HCT116 (cell line): ENCODE measurements around the gene SHISAL1. TPM values are rescaled to one million over a fixed set of nuclear protein-coding genes. Genes with fewer than 3 reads are reported as not detected.

Source experiments
- ATAC-seq: fragments of 200-7000 bp; cut with Tn5 transposase; 2 replicates; pipeline ENCODE4 v1.9.1; 2020; ENCODE audit warnings: mild to moderate bottlenecking, moderate library complexity
- BruUV-seq: library from RNA; stranded (reverse); fragments of 400-500 nt; replicated peaks from 2 replicates; lab custom pipeline; 2021; lab: Mats Ljungman, UMichigan
- CTCF ChIA-PET: fragments of 300-600 bp; sonication (Branson Sonifier 250); formaldehyde crosslinking; loops from one replicate; lab custom pipeline; 2021; ENCODE audit warnings: antibody characterized with exemption; lab: Charles Lee
- POLR2A ChIA-PET: fragments of 300-600, 350-600 bp; sonication (Branson Sonifier 250); formaldehyde crosslinking; loops from one replicate; lab custom pipeline; 2021; ENCODE audit warnings: antibody characterized with exemption; lab: Charles Lee
- RAD21 ChIA-PET, 2 experiments: fragments of 300-600 bp; sonication (Branson Sonifier 250); formaldehyde crosslinking; loops; one replicate each; lab custom pipeline; 2023; ENCODE audit warnings: low total read pairs in 2 of 2; ENCODE audit not compliant: uncharacterized antibody in 2 of 2, unreplicated experiment in 2 of 2, low non-redundant PET in 1 of 2; lab: Charles Lee
- DNase-seq: peaks from one replicate; pipeline ENCODE4 v3.0.0-alpha.2; 2010; ENCODE audit warnings: low read depth, low spot score
- H2AFZ ChIP-seq: fragments of 200-600 bp; shearing (Covaris generic), sonication (generic); 2 replicates; pipeline ENCODE4 v1.6.1; 2017; ENCODE audit warnings: low read depth, mixed run types, mixed read lengths, antibody characterized with exemption, low read length; ENCODE audit not compliant: poor library complexity, severe bottlenecking
- H3K27ac ChIP-seq: 2 replicates; pipeline ENCODE4 v1.5.1; 2012; ENCODE audit warnings: low read depth, low read length
- H3K27me3 ChIP-seq: fragments of 200-600 bp; sonication (generic); 2 replicates; pipeline ENCODE4 v1.6.1; 2016; ENCODE audit warnings: mixed run types, low read length, mixed read lengths; ENCODE audit not compliant: insufficient read depth
- H3K36me3 ChIP-seq, 2 experiments: fragments of 200-500 bp in 1 of 2; fragments of 200-600 bp in 1 of 2; sonication (Bioruptor generic) in 1 of 2; sonication (generic) in 1 of 2; 2 replicates each; pipeline versions ENCODE4 v1.5.1 to v1.6.1; 2014 to 2016; ENCODE audit warnings: low read length in 2 of 2, inconsistent platforms in 1 of 2, mixed read lengths in 1 of 2, mixed run types in 1 of 2; ENCODE audit not compliant: insufficient read depth in 2 of 2, control insufficient read depth in 1 of 2
- H3K4me1 ChIP-seq, 2 experiments: fragments of 200-600 bp in 1 of 2; sonication (generic) in 1 of 2; 2 replicates each; pipeline versions ENCODE4 v1.5.1 to v1.6.1; 2012 to 2017; ENCODE audit warnings: low read length in 2 of 2, inconsistent platforms in 1 of 2, mild to moderate bottlenecking in 1 of 2, mixed read lengths in 1 of 2, mixed run types in 1 of 2, moderate library complexity in 1 of 2; ENCODE audit not compliant: insufficient read depth in 2 of 2, control insufficient read depth in 1 of 2
- H3K4me2 ChIP-seq: fragments of 200-600 bp; sonication (generic); 2 replicates; pipeline ENCODE4 v1.6.1; 2017; ENCODE audit warnings: mixed run types, low read length, mixed read lengths
- H3K4me3 ChIP-seq, 2 experiments: fragments of 200-600 bp in 1 of 2; sonication (generic) in 1 of 2; replicated peaks in 1 of 2; 2 replicates each; pipeline ENCODE4 v1.5.1; 2011 to 2016; ENCODE audit warnings: low read length in 2 of 2, control low read depth in 1 of 2, low read depth in 1 of 2, mild to moderate bottlenecking in 1 of 2, mixed read lengths in 1 of 2, mixed run types in 1 of 2
- H3K79me2 ChIP-seq: fragments of 200-600 bp; sonication (generic); 2 replicates; pipeline ENCODE4 v1.6.1; 2017; ENCODE audit warnings: mild to moderate bottlenecking, mixed run types, low read length, moderate library complexity, mixed read lengths; ENCODE audit not compliant: insufficient read depth
- H3K9ac ChIP-seq: fragments of 200-600 bp; sonication (generic); 2 replicates; pipeline ENCODE4 v1.6.1; 2016; ENCODE audit warnings: low read length, mixed read lengths
- H3K9me2 ChIP-seq: fragments of 200-600 bp; sonication (generic), shearing (Covaris generic); 2 replicates; pipeline ENCODE4 v1.6.1; 2017; ENCODE audit warnings: mixed run types, mild to moderate bottlenecking, moderate library complexity; ENCODE audit not compliant: insufficient read depth
- H3K9me3 ChIP-seq, 2 experiments: fragments of 200-500 bp in 1 of 2; fragments of 200-600 bp in 1 of 2; sonication (Bioruptor generic) in 1 of 2; sonication (generic) in 1 of 2; 2 replicates each; pipeline ENCODE4 v1.6.1; 2014 to 2017; ENCODE audit warnings: low read length in 2 of 2, mixed read lengths in 2 of 2, inconsistent platforms in 1 of 2, low read depth in 1 of 2, mild to moderate bottlenecking in 1 of 2, mixed run types in 1 of 2, moderate library complexity in 1 of 2; ENCODE audit not compliant: control insufficient read depth in 1 of 2, insufficient read depth in 1 of 2
- H4K20me1 ChIP-seq: fragments of 200-600 bp; sonication (generic), shearing (Covaris generic); 2 replicates; pipeline ENCODE4 v1.6.1; 2017; ENCODE audit warnings: mixed run types, mild to moderate bottlenecking, moderate library complexity; ENCODE audit not compliant: insufficient read depth
- CEBPB ChIP-seq: IDR thresholded peaks from 2 replicates; pipeline ENCODE4 v1.6.1; 2012; ENCODE audit warnings: low read depth
- ELF1 ChIP-seq: IDR thresholded peaks from 2 replicates; pipeline ENCODE4 v1.6.1; 2012; ENCODE audit warnings: low read depth, borderline replicate concordance
- EZH2 ChIP-seq: fragments of 200-600 bp; sonication (generic); IDR thresholded peaks from 2 replicates; pipeline ENCODE4 v1.6.1; 2017; ENCODE audit warnings: antibody characterized with exemption, mixed run types
- FOSL1 ChIP-seq: IDR thresholded peaks from 2 replicates; pipeline ENCODE4 v1.6.1; 2012; ENCODE audit warnings: low read depth
- JUND ChIP-seq: IDR thresholded peaks from 2 replicates; pipeline ENCODE4 v1.6.1; 2012
- POLR2A ChIP-seq: IDR thresholded peaks from 2 replicates; pipeline ENCODE4 v1.7.0; 2011; ENCODE audit warnings: borderline replicate concordance; ENCODE audit not compliant: insufficient read depth, insufficient read length; ENCODE audit errors: extremely low read depth
- RAD21 ChIP-seq: IDR thresholded peaks from 2 replicates; pipeline ENCODE4 v1.6.1; 2012; ENCODE audit warnings: low read depth, mild to moderate bottlenecking
- SP1 ChIP-seq: IDR thresholded peaks from 2 replicates; pipeline ENCODE4 v1.6.1; 2012; ENCODE audit warnings: low read depth
- SRF ChIP-seq: IDR thresholded peaks from 2 replicates; pipeline ENCODE4 v1.6.1; 2012; ENCODE audit warnings: low read depth
- TCF7L2 ChIP-seq: IDR thresholded peaks from 2 replicates; pipeline ENCODE4 v1.7.0; 2011; ENCODE audit warnings: borderline replicate concordance, inconsistent platforms; ENCODE audit not compliant: insufficient read depth, insufficient read length; ENCODE audit errors: extremely low read depth
- YY1 ChIP-seq: IDR thresholded peaks from 2 replicates; pipeline ENCODE4 v1.6.1; 2011; ENCODE audit warnings: low read length, low read depth, moderate library complexity, mild to moderate bottlenecking; ENCODE audit not compliant: insufficient replicate concordance; ENCODE audit errors: extremely low read depth
- ZFX ChIP-seq: fragments of 450-650 bp; IDR thresholded peaks from 2 replicates; pipeline ENCODE4 v1.6.1; 2017
- intact Hi-C: fragments of 100-400 bp; cut with micrococcal nuclease; formaldehyde crosslinking; loops from 2 replicates; pipeline ENCODE4 v1.10.0; 2022
- total RNA-seq: library from RNA; stranded (reverse); gene quantifications from one replicate; pipeline ENCODE4 v1.2.1, GENCODE V29; 2021; ENCODE audit not compliant: unreplicated experiment
- TF ChIP-seq, protein P1 (sequence below): IDR thresholded peaks from 2 replicates; pipeline ENCODE4 v1.6.1; 2012
- TF ChIP-seq, protein P2 (sequence below), 3 experiments: fragments of 200-600 bp in 1 of 3; sonication (generic) in 1 of 3; IDR thresholded peaks in 2 of 3; conservative IDR thresholded peaks in 1 of 3; 2 replicates each; pipeline ENCODE4 v1.5.1; 2012 to 2017; ENCODE audit warnings: low read depth in 2 of 3, low read length in 2 of 3, antibody characterized with exemption in 1 of 3, borderline replicate concordance in 1 of 3, control low read depth in 1 of 3, mild to moderate bottlenecking in 1 of 3, mixed read lengths in 1 of 3, mixed run types in 1 of 3, moderate library complexity in 1 of 3; ENCODE audit not compliant: insufficient read depth in 1 of 3
- TF ChIP-seq, protein P3 (sequence below): IDR thresholded peaks from 2 replicates; pipeline ENCODE4 v1.6.1; 2011; ENCODE audit warnings: mild to moderate bottlenecking, low read length, moderate library complexity; ENCODE audit not compliant: insufficient replicate concordance; ENCODE audit errors: extremely low read depth

Gene SHISAL1
- total RNA-seq, 1 experiment from 2014 or later, result not detected

- Histone ChIP-seq H2AFZ (no peak overlapping the region), H4K20me1 (no peaks in the 10 kb centered on the region), H3K9me2 (no peaks in the 10 kb centered on the region), H3K27me3 (peaks cover 12% of the 10 kb centered on the region; the same call in 1 of the 2 replicates), H3K4me3 (no peak overlapping the region), H3K9me3 (no peaks in the 10 kb centered on the region), H3K79me2 (no peaks in the 10 kb centered on the region), H3K4me2 (no peak overlapping the region), H3K9ac (no peak overlapping the region), H3K36me3 (no peaks in the 10 kb centered on the region), H3K4me1 (no peaks in the 10 kb centered on the region), H3K27ac (no peak overlapping the region)
- CTCF ChIA-PET, result no interaction called here
- POLR2A ChIA-PET, result no interaction called here
- ATAC-seq, result no peak
- RAD21 ChIA-PET, result no interaction called here
- TF ChIP-seq FOSL1 (no peak), POLR2A (no peak), SP1 (no peak), EZH2 (no peak), TCF7L2 (no peak), YY1 (no peak), RAD21 (no peak), ZFX (no peak), JUND (no peak), CEBPB (no peak), SRF (no peak), ELF1 (no peak)
- TF ChIP-seq, protein P1, sequence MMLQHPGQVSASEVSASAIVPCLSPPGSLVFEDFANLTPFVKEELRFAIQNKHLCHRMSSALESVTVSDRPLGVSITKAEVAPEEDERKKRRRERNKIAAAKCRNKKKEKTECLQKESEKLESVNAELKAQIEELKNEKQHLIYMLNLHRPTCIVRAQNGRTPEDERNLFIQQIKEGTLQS, result no peak
- TF ChIP-seq, protein P2, sequence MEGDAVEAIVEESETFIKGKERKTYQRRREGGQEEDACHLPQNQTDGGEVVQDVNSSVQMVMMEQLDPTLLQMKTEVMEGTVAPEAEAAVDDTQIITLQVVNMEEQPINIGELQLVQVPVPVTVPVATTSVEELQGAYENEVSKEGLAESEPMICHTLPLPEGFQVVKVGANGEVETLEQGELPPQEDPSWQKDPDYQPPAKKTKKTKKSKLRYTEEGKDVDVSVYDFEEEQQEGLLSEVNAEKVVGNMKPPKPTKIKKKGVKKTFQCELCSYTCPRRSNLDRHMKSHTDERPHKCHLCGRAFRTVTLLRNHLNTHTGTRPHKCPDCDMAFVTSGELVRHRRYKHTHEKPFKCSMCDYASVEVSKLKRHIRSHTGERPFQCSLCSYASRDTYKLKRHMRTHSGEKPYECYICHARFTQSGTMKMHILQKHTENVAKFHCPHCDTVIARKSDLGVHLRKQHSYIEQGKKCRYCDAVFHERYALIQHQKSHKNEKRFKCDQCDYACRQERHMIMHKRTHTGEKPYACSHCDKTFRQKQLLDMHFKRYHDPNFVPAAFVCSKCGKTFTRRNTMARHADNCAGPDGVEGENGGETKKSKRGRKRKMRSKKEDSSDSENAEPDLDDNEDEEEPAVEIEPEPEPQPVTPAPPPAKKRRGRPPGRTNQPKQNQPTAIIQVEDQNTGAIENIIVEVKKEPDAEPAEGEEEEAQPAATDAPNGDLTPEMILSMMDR (IDR thresholded peaks at IDR 0.05 in 2 of 3, conservative IDR thresholded peaks at IDR 0.05 in 1 of 3; ENCODE audit: borderline replicate concordance in 1 of 3, insufficient read depth in 1 of 3, low read depth in 2 of 3, low read length in 2 of 3), result no peak
- TF ChIP-seq, protein P3, sequence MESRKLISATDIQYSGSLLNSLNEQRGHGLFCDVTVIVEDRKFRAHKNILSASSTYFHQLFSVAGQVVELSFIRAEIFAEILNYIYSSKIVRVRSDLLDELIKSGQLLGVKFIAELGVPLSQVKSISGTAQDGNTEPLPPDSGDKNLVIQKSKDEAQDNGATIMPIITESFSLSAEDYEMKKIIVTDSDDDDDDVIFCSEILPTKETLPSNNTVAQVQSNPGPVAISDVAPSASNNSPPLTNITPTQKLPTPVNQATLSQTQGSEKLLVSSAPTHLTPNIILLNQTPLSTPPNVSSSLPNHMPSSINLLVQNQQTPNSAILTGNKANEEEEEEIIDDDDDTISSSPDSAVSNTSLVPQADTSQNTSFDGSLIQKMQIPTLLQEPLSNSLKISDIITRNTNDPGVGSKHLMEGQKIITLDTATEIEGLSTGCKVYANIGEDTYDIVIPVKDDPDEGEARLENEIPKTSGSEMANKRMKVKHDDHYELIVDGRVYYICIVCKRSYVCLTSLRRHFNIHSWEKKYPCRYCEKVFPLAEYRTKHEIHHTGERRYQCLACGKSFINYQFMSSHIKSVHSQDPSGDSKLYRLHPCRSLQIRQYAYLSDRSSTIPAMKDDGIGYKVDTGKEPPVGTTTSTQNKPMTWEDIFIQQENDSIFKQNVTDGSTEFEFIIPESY, result no peak
- intact Hi-C loops, result no loop called here
- no TSS peak for BruUV-seq
- no peak for DNase-seq
Observed at GRCh38 chr22:44206330-44206645, 106.5 kb downstream of the SHISAL1 start.
